GM20431 (cell line): Measurements from ENCODE around the gene S100A7A.
"Not testable (repeated sequence)": the region's sequence is repeated elsewhere in the genome, so short reads cannot be mapped to it uniquely, and the experiment has no call there.

ENCODE experiments used
- in situ Hi-C: fragments of 300-500 bp; cut with MseI, MboI; formaldehyde crosslinking; loops from one replicate; pipeline ENCODE4 v1.15.0; 2020; ENCODE audit warnings: low sequenced_read_pairs; ENCODE audit not compliant: unreplicated experiment

The S100A7A gene

DNA sequence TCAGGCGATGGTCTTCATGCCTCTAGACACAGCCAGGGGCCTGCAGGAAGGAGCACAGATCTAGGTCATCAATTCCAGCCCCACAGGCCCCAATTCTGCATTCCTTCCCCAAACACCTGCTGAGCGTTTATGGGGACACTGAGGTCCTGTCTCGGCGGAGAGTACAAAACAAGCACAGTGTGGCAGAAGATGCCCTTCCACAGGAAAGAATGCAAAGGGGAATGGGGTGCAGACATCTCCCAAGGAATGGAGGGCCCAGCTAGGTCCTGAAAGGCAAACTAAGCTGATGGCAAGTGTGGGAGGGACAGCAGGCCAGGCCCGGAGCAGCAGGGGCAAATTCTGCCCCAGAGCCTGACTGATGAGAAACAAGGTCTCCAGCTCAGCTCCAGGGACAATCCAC, 21.9 kb upstream of the S100A7A start:
- in situ Hi-C loops = no loop called here

DNA sequence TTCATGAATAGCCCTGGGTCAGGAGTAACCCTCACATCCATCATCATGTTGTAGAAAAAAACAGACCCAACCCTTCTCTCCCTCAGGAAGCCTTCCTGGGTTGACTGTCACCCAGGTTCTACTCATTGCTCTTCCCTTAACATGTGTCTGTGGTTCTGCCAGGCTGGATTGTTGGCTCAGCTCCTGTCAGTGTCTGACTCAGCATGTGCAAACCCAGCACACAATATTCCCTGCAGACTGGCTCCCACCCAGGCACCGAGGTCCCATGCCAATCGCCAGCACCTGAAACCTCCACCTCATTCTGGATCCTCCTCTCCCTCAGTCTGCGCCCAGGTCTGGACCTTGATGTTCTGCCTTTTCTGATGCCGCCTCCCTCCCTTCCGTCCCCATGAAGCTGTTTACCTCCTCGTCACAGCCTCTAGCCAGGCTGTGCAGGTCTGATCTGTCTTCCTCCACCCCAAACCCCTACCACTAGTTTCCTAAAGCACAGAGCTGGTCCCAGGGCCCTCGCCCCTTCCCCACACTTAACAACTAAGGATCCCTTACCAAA, 21.1 kb upstream of the S100A7A start:
- in situ Hi-C loops = no loop called here

DNA sequence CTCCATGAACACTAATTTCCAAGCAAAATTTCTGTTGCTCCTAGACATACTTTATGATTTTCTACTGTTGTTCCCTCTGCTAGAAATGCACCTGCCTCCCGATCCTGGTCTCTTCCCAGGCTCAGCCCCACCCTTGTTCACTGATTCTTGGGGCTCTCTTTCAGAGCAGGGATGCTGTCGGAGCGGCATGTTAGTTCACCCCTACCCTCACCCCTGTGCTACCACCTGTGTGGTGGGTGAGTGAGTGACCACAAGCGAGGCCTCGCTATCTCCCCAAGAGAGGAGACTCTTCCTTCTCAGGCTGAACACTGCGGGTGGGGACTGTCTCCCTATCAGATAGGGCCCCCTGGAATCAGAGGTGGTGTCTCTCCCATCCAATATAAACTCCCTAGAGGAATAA, 20.5 kb upstream of the S100A7A start:
- in situ Hi-C loops = no loop called here

DNA sequence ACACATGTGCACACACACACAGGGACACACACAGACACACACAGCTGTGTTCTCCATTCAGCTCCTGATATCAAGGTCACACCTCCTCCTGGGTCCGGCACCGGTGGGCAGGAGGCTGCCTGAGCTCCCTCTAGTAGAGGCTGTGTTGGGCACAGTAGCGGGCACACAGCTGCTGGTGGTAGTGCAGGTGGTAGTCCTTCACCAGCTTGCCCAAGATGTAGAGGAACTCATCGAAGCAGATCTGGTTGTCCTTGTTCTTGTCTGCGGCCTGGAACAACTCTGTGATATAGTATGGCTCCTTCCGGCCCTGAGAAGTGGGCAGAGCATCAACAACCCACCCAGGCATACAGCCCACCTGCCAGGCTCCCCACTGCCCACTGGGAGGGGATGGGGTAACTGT, 19.9 kb upstream of the S100A7A start:
- in situ Hi-C loops = no loop called here

DNA sequence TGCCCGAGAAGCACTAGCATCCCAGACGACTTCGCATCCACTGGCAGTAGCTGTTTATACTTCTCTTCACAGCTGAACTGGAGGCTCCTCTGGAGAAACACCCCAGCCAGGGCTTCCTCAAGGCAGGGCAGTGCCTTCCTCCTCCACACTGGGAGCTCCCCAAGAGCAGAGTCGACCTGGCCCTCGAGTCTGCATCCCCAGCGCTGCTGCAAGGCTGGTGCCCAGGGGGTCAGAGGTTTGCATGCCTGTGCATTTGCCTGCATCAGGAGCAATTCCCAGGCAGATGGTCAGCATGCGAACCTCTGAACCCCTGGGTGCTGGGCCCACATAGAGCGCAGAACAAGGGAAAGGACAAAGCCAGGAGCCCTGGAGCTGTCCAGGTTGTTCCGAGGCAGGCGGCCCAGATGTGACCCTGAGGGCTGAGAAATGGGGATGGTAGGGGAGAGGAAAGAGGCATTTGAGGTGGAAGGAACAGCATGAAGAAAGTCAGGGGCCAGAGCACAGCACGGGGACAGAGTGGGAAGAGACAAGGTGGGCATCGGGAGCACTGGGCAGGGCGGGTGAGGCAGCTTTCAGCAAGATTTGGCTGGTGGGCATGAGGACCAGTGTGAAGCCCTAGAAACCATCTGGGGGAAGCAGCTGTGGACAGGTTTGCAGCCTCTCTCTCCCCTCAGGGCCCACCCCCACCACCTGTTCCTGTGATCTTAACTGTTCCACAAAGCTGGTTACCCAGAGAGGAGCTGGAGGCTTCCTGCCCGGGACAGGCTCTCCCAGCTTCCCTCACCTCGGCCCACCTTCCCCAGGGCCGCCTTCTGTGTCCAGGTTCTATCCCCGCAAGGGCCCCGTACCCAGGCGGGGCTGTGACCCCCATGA, 19.0 kb upstream of the S100A7A start:
- in situ Hi-C loops = no loop called here

DNA sequence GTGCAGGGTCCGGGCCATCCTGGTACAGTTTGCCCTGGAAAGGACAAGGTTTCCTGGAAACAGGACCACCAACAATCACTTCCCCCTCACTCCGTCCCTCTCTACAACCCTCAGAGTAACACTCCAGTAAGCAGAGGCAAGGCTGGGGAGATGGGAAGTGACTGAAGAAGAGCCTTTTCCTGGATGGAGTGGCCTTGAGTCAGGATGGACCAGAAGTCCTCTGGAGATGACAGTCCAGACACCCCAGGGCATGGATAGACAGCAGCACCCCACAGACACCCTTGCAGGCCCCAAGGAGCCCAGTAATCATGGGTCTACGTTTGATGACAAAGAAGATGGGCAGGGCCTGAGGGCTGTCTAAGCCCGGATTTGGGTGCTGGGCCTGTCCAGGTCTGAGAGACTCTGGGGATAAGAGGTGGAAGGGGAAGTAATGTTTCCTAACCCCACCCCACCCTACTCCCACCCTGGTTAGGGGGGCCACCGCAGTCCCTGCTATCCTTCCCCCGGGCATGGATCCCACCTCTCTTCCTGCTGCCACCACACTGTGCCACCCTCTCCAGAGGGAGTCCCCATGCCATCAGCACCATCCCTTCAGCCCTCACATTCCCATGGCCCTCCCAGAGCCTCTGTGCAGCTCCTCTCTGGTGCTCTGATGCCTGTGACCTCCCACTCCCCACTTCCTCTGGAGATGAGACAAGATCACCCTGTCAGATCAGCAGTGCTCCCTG, 18.2 kb upstream of the S100A7A start:
- in situ Hi-C loops = no loop called here

DNA sequence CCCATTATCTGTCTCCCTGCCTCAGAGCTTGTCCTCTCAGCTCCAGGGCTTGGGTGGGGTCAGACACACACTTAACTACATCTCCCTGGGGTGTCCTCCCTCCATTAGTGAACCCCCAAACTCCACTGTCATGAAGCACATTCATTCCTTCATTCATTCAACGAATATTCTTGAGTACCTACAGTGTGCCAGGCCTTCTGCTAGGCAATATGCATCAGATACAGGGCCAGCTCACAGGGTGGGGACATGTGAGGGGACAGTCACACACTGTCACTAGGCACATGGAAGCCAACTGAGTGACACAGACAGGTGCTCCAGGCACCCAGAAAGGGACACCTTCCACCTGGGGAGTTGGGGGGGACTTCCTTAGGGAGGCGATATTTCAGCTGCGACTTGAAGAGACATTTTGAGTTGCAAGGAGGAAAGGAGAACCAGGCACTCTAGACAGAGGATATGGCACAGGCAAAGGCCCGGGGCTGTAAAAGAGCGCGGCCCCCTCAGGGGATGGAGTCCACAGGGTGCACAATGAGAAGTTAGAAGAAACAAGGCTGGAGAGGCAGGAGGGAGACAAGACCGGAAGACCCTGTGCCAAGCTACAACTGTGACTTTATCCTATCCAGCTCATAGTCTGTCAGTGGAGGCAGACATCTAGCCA, 16.8 kb upstream of the S100A7A start:
- in situ Hi-C loops = no loop called here

DNA sequence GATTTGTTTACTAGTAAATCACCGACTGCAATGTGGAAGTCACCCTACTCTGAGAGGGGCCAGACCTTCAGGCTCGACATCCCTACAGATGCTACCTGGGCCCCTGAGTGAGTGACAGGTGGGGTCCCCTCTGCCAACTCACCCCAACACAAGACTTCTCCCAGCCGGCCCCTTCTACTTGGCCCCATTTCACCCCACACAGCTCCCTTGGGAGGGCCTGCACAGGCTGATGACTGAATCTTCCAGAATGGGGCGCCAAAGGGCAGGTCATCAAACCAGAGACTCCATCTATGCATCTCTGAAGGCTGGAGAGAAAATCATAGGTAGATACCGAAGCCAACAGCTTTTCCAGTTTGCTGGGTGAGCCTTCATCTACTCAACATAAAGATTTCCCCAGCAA, 16.1 kb upstream of the S100A7A start:
- in situ Hi-C loops = no loop called here

DNA sequence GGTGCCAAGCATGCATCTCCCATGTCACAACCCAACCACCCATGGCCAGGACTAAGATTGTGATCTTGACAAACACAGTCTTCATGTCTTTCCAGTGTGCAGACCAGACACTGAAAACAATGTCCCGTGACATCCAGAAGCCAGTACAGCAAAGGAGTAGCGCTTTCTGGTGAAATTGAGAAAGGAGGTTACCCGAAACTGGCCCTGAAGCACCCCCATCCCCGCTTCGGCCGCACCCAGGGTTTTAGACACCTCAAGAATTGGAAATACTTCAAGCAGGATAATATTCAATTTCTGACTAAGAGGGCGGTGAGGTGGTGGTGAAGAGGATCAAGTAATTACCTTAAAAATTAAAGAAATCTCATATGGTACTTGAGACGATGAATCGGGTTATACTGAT, 14.9 kb upstream of the S100A7A start:
- in situ Hi-C loops = no loop called here

DNA sequence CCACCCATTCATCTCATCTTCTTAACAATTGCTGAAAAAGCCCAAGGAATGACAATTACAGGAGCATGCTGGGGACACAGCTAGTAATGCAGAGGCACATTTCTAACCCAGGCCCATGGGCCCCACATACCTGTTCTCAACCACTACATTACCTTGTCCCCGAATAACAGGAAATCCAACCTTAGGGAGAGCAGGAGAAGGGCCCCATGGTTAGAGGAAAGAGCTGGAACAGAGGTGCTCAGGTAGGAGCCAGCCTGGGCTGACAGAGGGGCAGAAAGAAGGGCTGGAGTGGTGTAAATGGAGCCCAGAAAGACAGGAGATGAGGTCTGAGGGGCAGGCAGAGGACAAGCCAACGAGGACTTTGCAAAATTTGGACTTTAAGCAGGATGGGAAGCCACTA, 14.1 kb upstream of the S100A7A start:
- in situ Hi-C loops = no loop called here

DNA sequence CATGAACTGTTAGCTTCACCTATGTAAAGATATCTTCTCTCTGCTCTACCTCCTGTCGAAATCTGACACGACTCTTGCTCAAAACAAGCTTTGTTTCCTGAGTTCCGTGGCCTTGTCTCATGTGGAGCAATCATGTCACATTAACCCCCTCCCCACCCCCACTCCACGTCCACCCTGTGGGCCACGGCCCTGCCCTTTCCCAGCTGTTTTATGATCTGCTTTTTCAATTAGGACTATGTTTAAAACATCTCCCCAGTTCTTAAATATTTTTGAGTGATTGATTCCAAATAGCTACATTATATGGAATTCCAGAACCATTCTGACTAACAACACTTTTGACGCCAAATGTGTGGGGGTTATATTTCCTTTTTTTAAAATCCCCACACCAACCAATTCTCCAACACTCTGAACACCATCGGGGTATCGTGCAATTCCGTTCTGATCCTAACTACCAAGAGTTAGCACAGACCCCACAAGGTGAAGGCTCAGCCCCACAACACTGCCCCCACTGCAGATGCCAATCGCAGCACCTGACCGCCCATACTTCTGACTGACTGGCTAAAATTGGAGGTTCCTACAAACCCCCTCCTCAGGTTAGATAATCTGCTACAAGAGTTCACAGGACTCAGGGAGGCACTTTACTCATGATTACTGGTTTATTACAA, 12.8 kb upstream of the S100A7A start:
- in situ Hi-C loops = no loop called here

DNA sequence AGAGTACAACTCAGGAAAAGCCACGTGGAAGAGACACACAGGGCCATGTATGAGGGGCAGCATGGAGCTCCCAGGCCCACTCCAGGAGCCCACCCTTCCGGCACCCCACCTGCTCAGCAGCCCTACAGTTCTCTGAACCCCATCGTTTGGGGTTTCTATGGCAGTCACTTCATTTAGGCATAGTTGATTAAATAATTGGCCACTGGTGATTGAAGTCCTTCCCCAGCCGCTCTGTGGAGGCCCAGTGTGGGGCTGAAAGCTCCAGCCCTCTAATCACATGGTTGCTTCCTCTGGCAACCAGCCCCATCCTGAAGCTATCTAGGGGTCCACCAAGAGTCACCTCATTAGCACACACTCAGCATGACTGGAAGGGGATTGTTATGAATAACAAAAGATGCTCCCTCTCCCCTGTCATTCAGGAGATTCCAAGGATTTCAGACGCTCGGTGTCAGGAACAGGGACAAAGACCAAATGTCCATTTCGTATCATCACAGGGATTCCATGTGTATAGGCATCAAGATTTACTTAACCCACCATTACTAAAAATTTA, 12.2 kb upstream of the S100A7A start:
- in situ Hi-C loops = no loop called here

DNA sequence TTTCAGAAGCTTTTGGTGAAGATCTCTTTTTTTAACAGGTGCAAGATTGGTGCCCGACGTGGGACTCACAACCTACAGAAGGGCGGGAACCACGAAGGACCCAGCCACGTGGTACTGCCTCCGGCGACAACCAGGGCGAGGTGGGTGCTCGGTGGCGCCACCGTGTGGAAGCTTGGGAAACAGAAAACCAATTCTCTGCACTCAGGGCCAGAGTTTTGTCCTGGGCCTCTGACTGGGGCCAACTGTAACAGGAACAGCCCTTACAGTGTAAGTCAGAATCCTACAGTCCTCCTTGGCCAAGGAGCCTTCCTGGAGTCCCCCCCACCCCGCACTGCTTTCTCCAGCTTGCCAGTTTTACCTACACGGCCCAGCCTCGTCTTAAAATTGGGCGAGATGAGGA, 11.6 kb upstream of the S100A7A start:
- in situ Hi-C loops = no loop called here

DNA sequence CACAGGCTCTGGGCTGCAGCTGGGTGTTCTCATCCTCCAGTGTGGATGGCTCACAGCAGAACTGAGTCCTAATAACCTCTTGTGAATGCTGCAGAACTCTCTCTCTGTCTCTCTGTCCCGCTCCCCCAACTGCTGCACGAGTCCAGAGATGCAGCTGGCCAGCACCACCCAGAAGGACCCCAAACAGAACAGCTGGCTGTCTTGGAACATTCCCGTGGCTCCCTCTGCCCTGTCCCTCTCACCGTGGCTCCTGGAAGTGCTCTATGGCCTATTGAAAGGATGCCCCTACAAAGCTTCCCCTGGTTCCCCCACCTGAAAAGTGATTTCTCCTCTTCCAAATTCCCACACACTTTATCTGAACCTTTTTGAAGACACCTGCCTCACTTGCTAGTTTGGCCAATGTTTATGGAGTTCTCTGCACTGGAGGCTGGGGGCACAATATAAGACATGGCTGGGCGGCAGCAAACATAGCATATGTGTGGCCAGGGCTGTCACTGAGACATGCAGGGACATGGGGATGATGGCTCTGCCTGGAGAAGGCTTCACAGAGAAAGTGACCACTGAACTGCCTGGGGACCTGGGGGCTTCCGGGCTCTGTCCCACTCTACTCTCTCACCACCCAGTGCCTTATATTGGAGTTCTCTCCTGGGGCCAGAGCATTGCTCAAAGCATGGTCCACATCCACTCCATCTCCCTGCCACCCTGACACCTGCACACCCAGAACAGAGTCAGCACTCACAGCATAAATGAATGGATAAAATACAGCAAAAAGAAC, 10.3 kb upstream of the S100A7A start:
- in situ Hi-C loops = not testable (repeated sequence)

DNA sequence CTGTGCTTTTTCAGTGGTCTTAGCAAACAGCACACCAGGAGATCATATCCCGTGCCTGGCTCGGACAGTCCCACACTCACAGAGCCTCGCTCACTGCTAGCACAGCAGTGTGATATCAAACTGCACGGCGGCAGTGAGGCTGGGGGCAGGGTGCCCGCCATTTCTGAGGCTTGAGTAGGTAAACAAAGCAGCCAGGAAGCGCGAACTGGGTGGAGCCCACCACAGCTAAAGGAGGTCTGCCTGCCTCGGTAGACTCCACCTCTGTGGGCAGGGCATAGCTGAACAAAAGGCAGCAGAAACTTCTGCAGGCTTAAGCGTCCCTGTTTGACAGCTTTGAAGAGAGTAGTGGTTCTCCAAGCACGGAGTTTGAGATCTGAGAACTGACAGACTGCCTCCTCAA, 9.0 kb upstream of the S100A7A start:
- in situ Hi-C loops = not testable (repeated sequence)

DNA sequence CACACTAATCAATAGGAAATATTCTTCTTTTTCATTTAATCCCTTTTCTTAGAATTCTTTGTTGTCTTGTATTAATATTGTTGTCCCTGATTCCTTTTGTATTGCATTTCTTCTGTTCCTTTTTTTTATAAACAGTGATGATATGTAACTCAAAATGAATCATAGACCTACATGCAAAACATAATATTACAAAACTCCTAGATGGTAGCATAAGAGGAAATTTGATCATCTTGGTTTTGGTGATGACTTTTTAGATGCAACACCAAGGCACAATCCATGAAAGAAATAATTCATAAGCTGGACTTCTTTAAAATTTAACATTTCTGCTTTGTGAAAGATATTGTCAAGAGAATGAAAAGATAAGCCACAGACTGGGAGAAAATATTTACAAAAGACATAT, 2.4 kb upstream of the S100A7A start:
- in situ Hi-C loops = not testable (repeated sequence)

DNA sequence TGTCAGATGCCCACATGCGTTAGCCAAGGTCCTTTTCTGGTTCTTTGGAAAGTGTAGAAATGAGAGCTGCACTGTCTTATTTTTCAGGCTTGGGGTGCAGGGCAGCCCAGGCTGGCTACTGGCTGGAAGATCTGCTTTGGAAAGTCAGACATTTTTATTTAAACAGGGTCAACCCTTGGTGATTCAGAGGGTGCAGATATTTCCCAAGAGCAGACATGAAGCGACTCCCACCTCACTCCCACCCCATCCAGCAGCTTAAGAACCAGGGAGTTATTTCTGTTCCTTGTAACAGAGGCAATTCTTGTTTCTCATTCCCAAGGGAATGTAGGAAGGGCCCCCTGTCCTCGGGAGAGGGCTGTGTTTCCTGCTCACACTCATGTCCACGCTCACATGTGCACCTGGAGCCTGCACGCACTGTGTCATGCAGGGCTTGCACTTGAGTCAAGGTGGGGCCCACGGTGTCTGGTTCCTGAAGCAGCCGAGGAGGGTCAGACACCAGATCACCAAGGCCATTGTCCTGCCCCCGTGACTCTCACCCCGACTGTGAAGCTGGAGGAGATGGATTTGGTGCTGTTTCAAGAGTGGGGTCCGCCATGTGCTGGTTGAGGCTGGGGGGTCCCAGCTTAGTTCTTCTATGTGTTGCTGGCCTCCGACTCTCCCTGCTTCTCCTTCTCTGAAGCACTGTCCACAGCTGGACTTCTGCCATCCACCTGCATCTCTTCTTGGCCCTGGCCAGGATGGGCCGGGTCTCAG, 992 bp downstream of the S100A7A start:
- in situ Hi-C loops = no loop called here

DNA sequence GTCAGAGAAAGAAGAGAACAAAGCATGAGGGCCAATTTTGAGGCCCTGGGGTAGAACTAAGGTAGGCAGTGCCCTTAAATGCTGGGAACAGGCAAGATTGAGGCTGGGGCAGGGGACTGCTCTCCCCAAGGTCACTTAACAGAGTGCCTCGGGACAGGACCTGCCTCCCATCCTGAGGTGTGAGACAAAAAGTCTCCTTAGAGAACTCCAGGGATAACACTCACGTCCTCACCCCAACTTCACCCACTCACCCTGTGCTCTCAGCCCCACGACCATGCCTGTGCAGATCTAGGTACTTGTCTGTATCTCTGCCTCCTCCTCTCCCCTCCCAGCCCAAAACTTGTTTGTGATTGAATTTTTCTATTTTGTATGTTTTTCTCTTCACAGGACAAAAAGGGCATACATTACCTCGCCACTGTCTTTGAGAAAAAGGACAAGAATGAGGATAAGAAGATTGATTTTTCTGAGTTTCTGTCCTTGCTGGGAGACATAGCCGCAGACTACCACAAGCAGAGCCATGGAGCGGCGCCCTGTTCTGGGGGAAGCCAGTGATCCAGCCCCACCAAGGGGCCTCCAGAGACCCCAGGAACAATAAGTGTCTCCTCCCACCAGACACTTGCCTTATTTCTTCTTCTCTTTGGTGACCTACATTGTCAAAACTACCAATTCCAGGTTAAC, 2.6 kb downstream of the S100A7A start:
- in situ Hi-C loops = not testable (repeated sequence)
